LoVo (cell line): Measurements from ENCODE around the gene KMT2C.

ENCODE experiments used
- DNase-seq: peaks from one replicate; pipeline ENCODE4 v3.0.0-alpha.2; 2016; ENCODE audit warnings: low spot score

Gene KMT2C

GRCh38 chr7:152200395-152200794, 235.4 kb downstream of the KMT2C start:
- no peak for DNase-seq

GRCh38 chr7:152196391-152196790, 239.4 kb downstream of the KMT2C start:
- DNase-seq: no peak

GRCh38 chr7:152193880-152194279, 241.9 kb downstream of the KMT2C start:
- DNase-seq: no peak

- no peak for DNase-seq
Measured at GRCh38 chr7:152189061-152189460, 246.7 kb downstream of the KMT2C start.

- no peak for DNase-seq
Measured at GRCh38 chr7:152185558-152185957, 250.2 kb downstream of the KMT2C start.

- DNase-seq: no peak
Measured at GRCh38 chr7:152180587-152180986, 255.2 kb downstream of the KMT2C start.

GRCh38 chr7:152180048-152180447, 255.8 kb downstream of the KMT2C start:
- no peak for DNase-seq

- DNase-seq: no peak
Measured at GRCh38 chr7:152178405-152179058, 257.3 kb downstream of the KMT2C start.

GRCh38 chr7:152177681-152178404, 258.0 kb downstream of the KMT2C start:
- DNase-seq: no peak

GRCh38 chr7:152176797-152177196, 259.0 kb downstream of the KMT2C start:
- no peak for DNase-seq

- DNase-seq: no peak
Measured at GRCh38 chr7:152173372-152174070, 262.3 kb downstream of the KMT2C start.

- no peak for DNase-seq
Measured at GRCh38 chr7:152162287-152162686, 273.5 kb downstream of the KMT2C start.

GRCh38 chr7:152161171-152161570, 274.6 kb downstream of the KMT2C start:
- no peak for DNase-seq

GRCh38 chr7:152158801-152159587, 276.8 kb downstream of the KMT2C start:
- DNase-seq: no peak

GRCh38 chr7:152152267-152152666, 283.5 kb downstream of the KMT2C start:
- DNase-seq: no peak

- no peak for DNase-seq
Measured at GRCh38 chr7:152149363-152149762, 286.4 kb downstream of the KMT2C start.

- DNase-seq: no peak
Measured at GRCh38 chr7:152148706-152149105, 287.1 kb downstream of the KMT2C start.

GRCh38 chr7:152145853-152146466, 289.8 kb downstream of the KMT2C start:
- peak; percentile 46 for DNase-seq

GRCh38 chr7:152144557-152145245, 291.1 kb downstream of the KMT2C start:
- no peak for DNase-seq

GRCh38 chr7:152142976-152143595, 292.7 kb downstream of the KMT2C start:
- no peak for DNase-seq

- no peak for DNase-seq
Measured at GRCh38 chr7:152140560-152140959, 295.2 kb downstream of the KMT2C start.
